Tibial nerve (tissue), 4 donors: ENCODE measurements around the gene ANO4. TPM values are rescaled to one million over a fixed set of nuclear protein-coding genes. Genes with fewer than 3 reads are reported as not detected.

Source experiments
- DNase-seq, 2 donors: peaks; one replicate each; pipeline ENCODE4 v3.0.0-alpha.2; 2019; ENCODE audit warnings: low spot score in 2 of 2
- H3K27ac ChIP-seq, 4 donors: fragments of 200-600 bp; sonication (generic) in 3 of 4; one replicate each; pipeline ENCODE4 v1.5.1; 2017 to 2019; ENCODE audit warnings: mild to moderate bottlenecking in 1 of 4
- H3K27me3 ChIP-seq, 2 donors: fragments of 200-600 bp; sonication (generic) in 1 of 2; one replicate each; pipeline versions ENCODE4 v1.5.1 to v1.6.0; 2017 to 2019
- H3K36me3 ChIP-seq, 3 donors: fragments of 200-600 bp; sonication (generic); one replicate each; pipeline ENCODE4 v1.5.1; 2018 to 2019
- H3K4me1 ChIP-seq, 4 donors: fragments of 200-600 bp; sonication (generic) in 3 of 4; one replicate each; pipeline ENCODE4 v1.5.1; 2017 to 2019
- H3K4me3 ChIP-seq, 4 donors: fragments of 200-600 bp; sonication (generic) in 3 of 4; one replicate each; pipeline ENCODE4 v1.5.1; 2017 to 2019; ENCODE audit warnings: mild to moderate bottlenecking in 1 of 4, moderate library complexity in 1 of 4
- H3K9me3 ChIP-seq, 4 donors: fragments of 200-600 bp; sonication (generic) in 3 of 4; one replicate each; pipeline ENCODE4 v1.5.1; 2017 to 2019
- CTCF ChIP-seq, 5 experiments: fragments of 200-600 bp in 3 of 5; fragments of 450-650 bp in 2 of 5; sonication (generic) in 3 of 5; IDR thresholded peaks; one replicate each; pipeline ENCODE4 v1.5.1; 2016 to 2019; ENCODE audit warnings: antibody characterized with exemption in 5 of 5, mild to moderate bottlenecking in 3 of 5, moderate library complexity in 2 of 5
- EP300 ChIP-seq, 2 donors: sonication (generic); formaldehyde crosslinking; IDR thresholded peaks; one replicate each; pipeline ENCODE4 v1.6.1; 2017; ENCODE audit warnings: antibody characterized with exemption in 2 of 2, mild to moderate bottlenecking in 1 of 2
- POLR2A ChIP-seq, 2 donors: fragments of 450-650 bp; IDR thresholded peaks; one replicate each; pipeline ENCODE4 v1.6.1; 2017; ENCODE audit warnings: antibody characterized with exemption in 2 of 2, mild to moderate bottlenecking in 2 of 2, moderate library complexity in 2 of 2
- WGBS, 2 donors: methylation state at CpG; one replicate each; pipeline ENCODE4 v1.1.5; 2018; 5-methylcytosine and 5-hydroxymethylcytosine counted together
- total RNA-seq, 4 donors: library from RNA; depleted of rRNA; stranded (reverse); fragments of >200 nt; gene quantifications; one replicate each; pipeline ENCODE4 v1.1.0, GENCODE V29; 2016

Gene ANO4
- total RNA-seq, 4 donors from 2014 or later, result 0.63 to 3.9 (median 1.3) TPM; not detected in 1

GRCh38 chr12:101015044-101015443 lies 220.5 kb downstream of the ANO4 start:
- no peak overlapping the region for H3K27ac ChIP-seq
- no peaks in the 10 kb centered on the region for H3K27me3 ChIP-seq
- H3K4me1 ChIP-seq, result no peaks in the 10 kb centered on the region
- TF ChIP-seq POLR2A (IDR thresholded peaks at IDR 0.05) (no peak), CTCF (IDR thresholded peaks at IDR 0.05) (no peak), EP300 (IDR thresholded peaks at IDR 0.05) (no peak)
- no peaks in the 10 kb centered on the region for H3K36me3 ChIP-seq
- H3K9me3 ChIP-seq, result peaks cover 0 to 4% (median 1%) of the 10 kb centered on the region in 4 donors
- no peak overlapping the region for H3K4me3 ChIP-seq
- 86 to 95% methylated on average over 2 of the region's 2 CpGs for WGBS, 2 donors
- DNase-seq, result no peak

DNA sequence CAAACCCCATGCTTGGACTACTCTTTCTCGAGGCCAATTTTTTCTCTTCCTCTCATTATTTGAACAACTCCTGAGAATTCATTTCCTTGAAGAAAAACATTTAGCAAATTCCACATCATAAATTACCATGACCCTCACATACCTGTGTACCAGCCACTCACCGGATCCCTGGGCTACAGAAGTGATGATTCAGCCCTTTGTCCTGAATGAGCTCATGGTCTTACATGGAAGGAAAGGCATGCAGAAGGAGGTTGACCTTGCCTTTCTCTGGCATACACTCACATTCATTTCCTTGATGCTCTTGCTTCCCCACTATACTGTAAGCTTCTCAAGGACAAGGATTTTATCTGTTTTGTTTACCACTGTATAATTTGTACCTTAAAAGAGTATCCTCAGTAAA lies 224.0 kb downstream of the ANO4 start:
- Histone ChIP-seq H3K4me1 (no peaks in the 10 kb centered on the region), H3K9me3 (peaks cover 0 to 12% (median 0%) of the 10 kb centered on the region in 4 donors), H3K4me3 (no peak overlapping the region), H3K36me3 (peaks cover 0 to 4% (median 0%) of the 10 kb centered on the region in 3 donors), H3K27ac (no peak overlapping the region), H3K27me3 (no peaks in the 10 kb centered on the region)
- 49 to 53% methylated on average over 2 of the region's 2 CpGs for WGBS, 2 donors
- TF ChIP-seq POLR2A (IDR thresholded peaks at IDR 0.05) (no peak), EP300 (IDR thresholded peaks at IDR 0.05) (no peak), CTCF (IDR thresholded peaks at IDR 0.05) (no peak)
- no peak for DNase-seq

GRCh38 chr12:101019201-101019600 lies 224.6 kb downstream of the ANO4 start:
- WGBS, 2 donors, result 89 to 93% methylated on average over 4 of the region's 4 CpGs

DNA sequence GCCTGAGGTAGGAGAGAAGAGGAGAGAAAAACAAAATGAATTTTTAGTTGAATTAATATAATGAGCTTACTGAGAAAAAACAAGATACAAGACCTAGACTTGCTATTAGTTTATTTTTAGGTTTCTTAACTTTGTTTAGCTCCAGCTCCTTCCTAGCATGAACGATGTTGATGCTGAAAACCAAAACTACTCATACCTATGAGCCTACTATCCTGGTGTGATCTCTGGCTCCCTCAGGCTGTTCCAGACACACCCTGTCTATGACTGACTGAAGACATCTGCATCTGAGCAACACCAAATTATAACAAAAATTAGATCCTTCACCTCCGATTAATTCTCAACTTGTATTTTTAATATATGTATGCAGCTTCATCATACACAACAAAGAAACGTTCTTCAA lies 225.1 kb downstream of the ANO4 start:
- DNase-seq, result no peak
- Histone ChIP-seq H3K27me3 (no peaks in the 10 kb centered on the region), H3K27ac (no peak overlapping the region), H3K4me3 (no peak overlapping the region), H3K4me1 (no peaks in the 10 kb centered on the region), H3K9me3 (peaks cover 0 to 12% (median 0%) of the 10 kb centered on the region in 4 donors), H3K36me3 (peaks cover 0 to 4% (median 0%) of the 10 kb centered on the region in 3 donors)
- 90 to 93% methylated on average over 3 of the region's 3 CpGs for WGBS, 2 donors
- no peak for TF ChIP-seq EP300 (IDR thresholded peaks at IDR 0.05)
- no peak for TF ChIP-seq CTCF (IDR thresholded peaks at IDR 0.05)
- TF ChIP-seq POLR2A (IDR thresholded peaks at IDR 0.05), result no peak

More at GRCh38 chr12:101019201-101019600, 224.6 kb downstream of the ANO4 start:
- Histone ChIP-seq H3K36me3 (peaks cover 0 to 4% (median 0%) of the 10 kb centered on the region in 3 donors), H3K9me3 (peaks cover 0 to 12% (median 0%) of the 10 kb centered on the region in 4 donors), H3K27me3 (no peaks in the 10 kb centered on the region), H3K27ac (no peak overlapping the region), H3K4me3 (no peak overlapping the region), H3K4me1 (no peaks in the 10 kb centered on the region)
- TF ChIP-seq POLR2A (IDR thresholded peaks at IDR 0.05) (no peak), EP300 (IDR thresholded peaks at IDR 0.05) (no peak), CTCF (IDR thresholded peaks at IDR 0.05) (no peak)
- DNase-seq, result no peak

- peaks cover 0 to 12% (median 0%) of the 10 kb centered on the region in 4 donors for H3K9me3 ChIP-seq
- no peaks in the 10 kb centered on the region for H3K4me1 ChIP-seq
- H3K4me3 ChIP-seq, result no peak overlapping the region
- no peak overlapping the region for H3K27ac ChIP-seq
- H3K36me3 ChIP-seq, result peaks cover 0 to 4% (median 0%) of the 10 kb centered on the region in 3 donors
- WGBS, 2 donors, result 68 to 74% methylated on average over 3 of the region's 3 CpGs
- TF ChIP-seq CTCF (IDR thresholded peaks at IDR 0.05) (no peak), POLR2A (IDR thresholded peaks at IDR 0.05) (no peak), EP300 (IDR thresholded peaks at IDR 0.05) (no peak)
- DNase-seq, result no peak
- no peaks in the 10 kb centered on the region for H3K27me3 ChIP-seq
Measured at GRCh38 chr12:101021442-101021841, 226.9 kb downstream of the ANO4 start.
